NCI-H82 (cell line): ENCODE results near the gene DOCK11.
"Not testable (repeated sequence)": the region's sequence is repeated elsewhere in the genome, so short reads cannot be mapped to it uniquely, and the experiment has no call there.

Experiments used
- DNase-seq: peaks from one replicate; lab custom pipeline; 2025; lab: John Stamatoyannopoulos, UW

The DOCK11 gene

GRCh38 chrX:118694638-118695037, 199.0 kb downstream of the DOCK11 start:
- DNase-seq = no peak

GRCh38 chrX:118698516-118699170, 203.0 kb downstream of the DOCK11 start:
- no peak for DNase-seq

GRCh38 chrX:118702741-118703140, 207.1 kb downstream of the DOCK11 start:
- no peak for DNase-seq

- no peak for DNase-seq
These were observed 211.1 kb downstream of the DOCK11 start for GRCh38 chrX:118706681-118707080.

GRCh38 chrX:118714521-118714920, 218.9 kb downstream of the DOCK11 start:
- DNase-seq = no peak

- not testable (repeated sequence) for DNase-seq
These were observed 220.3 kb downstream of the DOCK11 start for GRCh38 chrX:118715917-118716316.

GRCh38 chrX:118716833-118717232, 221.2 kb downstream of the DOCK11 start:
- not testable (repeated sequence) for DNase-seq

GRCh38 chrX:118717678-118718391, 222.2 kb downstream of the DOCK11 start:
- DNase-seq = no peak

- no peak for DNase-seq
These were observed 223.1 kb downstream of the DOCK11 start for GRCh38 chrX:118718737-118719136.

GRCh38 chrX:118720058-118720707, 224.6 kb downstream of the DOCK11 start:
- no peak for DNase-seq

GRCh38 chrX:118723376-118723775, 227.8 kb downstream of the DOCK11 start:
- DNase-seq = no peak

GRCh38 chrX:118724365-118724764, 228.8 kb downstream of the DOCK11 start:
- no peak for DNase-seq

GRCh38 chrX:118724775-118725174, 229.2 kb downstream of the DOCK11 start:
- no peak for DNase-seq

GRCh38 chrX:118726396-118726795, 230.8 kb downstream of the DOCK11 start:
- no peak for DNase-seq

- DNase-seq = peak; percentile 91
These were observed 231.5 kb downstream of the DOCK11 start, which contains the start of gene IL13RA1 for GRCh38 chrX:118726887-118727685. Gene IL13RA1 (plus strand): TSS chrX:118727606. CDS start chrX:118727639, 33 bp downstream.

- DNase-seq = no peak
These were observed 232.2 kb downstream of the DOCK11 start for GRCh38 chrX:118727686-118728339.

- DNase-seq = peak; percentile 6
These were observed 233.5 kb downstream of the DOCK11 start for GRCh38 chrX:118729042-118729652.

GRCh38 chrX:118730500-118731247, 235.1 kb downstream of the DOCK11 start:
- no peak for DNase-seq

GRCh38 chrX:118732551-118732950, 236.9 kb downstream of the DOCK11 start:
- not testable (repeated sequence) for DNase-seq

- no peak for DNase-seq
These were observed 239.3 kb downstream of the DOCK11 start for GRCh38 chrX:118734909-118735308.
